IgD-negative memory B cell (primary cell): ENCODE data around the gene HOXB13. TPM values are rescaled to one million over a fixed set of nuclear protein-coding genes. Genes with fewer than 3 reads are reported as not detected.

Experiments used
- H3K27ac Mint-ChIP-seq, 3 donors: one replicate each; pipeline ENCODE4 v1.8.0; 2020 to 2022; ENCODE audit warnings: mild to moderate bottlenecking in 3 of 3, mixed read lengths in 3 of 3, moderate library complexity in 1 of 3
- H3K27me3 Mint-ChIP-seq: one replicate; pipeline ENCODE4 v1.8.0; 2021; ENCODE audit warnings: mixed read lengths
- H3K36me3 Mint-ChIP-seq: one replicate; pipeline ENCODE4 v1.8.0; 2020; ENCODE audit warnings: mild to moderate bottlenecking, mixed read lengths
- H3K4me1 Mint-ChIP-seq, 3 donors: one replicate each; pipeline ENCODE4 v1.8.0; 2020 to 2022; ENCODE audit warnings: mixed read lengths in 3 of 3, mild to moderate bottlenecking in 1 of 3
- H3K4me3 Mint-ChIP-seq, 4 donors: one replicate each; pipeline ENCODE4 v1.8.0; 2020 to 2022; ENCODE audit warnings: mild to moderate bottlenecking in 4 of 4, mixed read lengths in 4 of 4, moderate library complexity in 3 of 4
- H3K9me3 Mint-ChIP-seq, 3 donors: one replicate each; pipeline ENCODE4 v1.8.0; 2020 to 2021; ENCODE audit warnings: mixed read lengths in 3 of 3, mild to moderate bottlenecking in 1 of 3
- polyA plus RNA-seq: library from polyadenylated mRNA; unstranded; fragments of 300-500 nt; fragmentation: Illumina TruSeq; gene quantifications from one replicate; pipeline ENCODE4 v1.2.3, GENCODE V29; 2021

Gene HOXB13
- polyA plus RNA-seq, 1 donor from 2014 or later: not detected

DNA sequence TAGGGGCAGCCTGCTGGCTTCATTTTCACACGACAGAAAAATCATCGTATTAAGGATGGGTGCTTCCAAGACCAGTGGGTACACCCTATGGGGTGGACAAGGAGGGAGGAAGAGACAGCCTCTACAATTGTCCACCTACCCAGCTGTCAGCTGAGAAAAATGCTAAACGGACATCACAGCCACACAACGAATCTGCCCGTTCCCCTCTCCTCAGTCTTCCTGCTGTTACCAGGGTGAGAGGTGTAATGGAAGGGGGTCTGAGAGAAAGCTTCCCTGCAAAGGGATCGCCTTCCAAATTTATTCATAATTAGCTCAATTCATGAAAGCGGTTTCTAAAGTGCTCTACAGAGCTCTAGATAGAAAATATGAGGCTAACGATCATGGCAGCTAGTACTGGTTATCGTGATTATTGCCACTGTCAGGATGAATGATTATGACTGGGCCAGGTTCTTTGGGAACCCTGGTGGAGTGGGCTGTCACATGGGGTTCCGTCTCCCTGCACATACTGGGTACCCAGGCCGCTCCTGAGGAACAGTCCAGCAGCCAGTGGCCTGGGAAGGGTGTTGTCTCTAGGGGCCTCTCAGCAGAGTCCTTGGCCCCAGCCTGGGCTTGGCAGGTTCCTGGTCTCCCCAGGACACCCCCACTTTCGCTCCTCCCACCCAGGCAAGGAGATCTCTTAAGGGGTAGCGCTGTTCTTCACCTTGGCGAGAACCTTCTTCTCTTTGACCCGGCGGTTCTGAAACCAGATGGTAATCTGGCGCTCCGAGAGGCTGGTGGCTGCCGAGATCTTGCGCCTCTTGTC is 2.2 kb downstream of the HOXB13 start:
- peaks cover 0 to 8% (median 0%) of the 10 kb centered on the region in 3 donors for H3K9me3 Mint-ChIP-seq
- peak overlapping the region; percentile 55 to 92 (median 90) for H3K27ac Mint-ChIP-seq
- H3K4me1 Mint-ChIP-seq: peaks cover 7 to 16% (median 15%) of the 10 kb centered on the region in 3 donors
- H3K36me3 Mint-ChIP-seq: no peaks in the 10 kb centered on the region
- peak overlapping the region in 2 of 4 donors; percentile 13 to 37 for H3K4me3 Mint-ChIP-seq
- H3K27me3 Mint-ChIP-seq: peaks cover 81% of the 10 kb centered on the region

DNA sequence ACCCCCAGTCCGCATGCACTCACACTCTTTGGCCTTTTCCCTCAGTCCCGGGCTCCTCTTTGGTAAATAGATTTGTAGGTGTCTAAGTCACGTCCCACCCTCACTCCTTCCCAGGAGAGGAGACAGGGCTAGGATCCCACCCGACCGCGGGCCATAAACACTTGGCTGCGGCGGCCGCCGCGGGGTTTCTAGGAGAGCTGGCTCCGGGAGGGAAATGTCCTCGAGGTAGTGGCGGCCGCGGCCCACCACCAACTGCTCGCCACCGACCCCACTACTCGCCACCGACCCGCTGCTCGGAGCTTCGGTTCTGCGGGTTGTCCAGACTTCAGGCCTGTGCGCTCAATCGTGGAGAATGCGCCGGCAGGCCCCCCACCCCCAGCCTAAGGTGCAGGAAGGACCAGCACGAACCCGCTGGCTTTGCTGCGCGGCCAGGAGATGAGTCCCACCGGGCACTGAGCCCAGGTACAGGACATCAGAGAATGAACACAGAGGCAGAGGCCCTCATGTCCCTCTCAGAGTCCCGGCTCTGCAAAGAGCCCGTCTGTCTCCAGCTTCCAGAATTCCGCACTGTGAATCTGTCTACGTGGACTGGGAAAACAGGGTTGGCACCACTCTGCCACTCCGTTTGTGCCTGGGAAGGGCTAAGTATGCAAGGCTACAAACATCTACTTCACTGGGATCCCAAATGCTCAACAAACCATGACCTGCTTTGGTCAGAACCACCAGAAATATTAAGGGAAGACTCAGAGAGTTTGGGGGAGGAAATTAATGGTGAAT is 3.1 kb downstream of the HOXB13 start:
- H3K4me1 Mint-ChIP-seq: peaks cover 7 to 20% (median 15%) of the 10 kb centered on the region in 3 donors
- H3K9me3 Mint-ChIP-seq: peaks cover 0 to 8% (median 4%) of the 10 kb centered on the region in 3 donors
- H3K4me3 Mint-ChIP-seq: peak overlapping the region in 3 of 4 donors; percentile 13 to 79 (median 45)
- H3K27ac Mint-ChIP-seq: peak overlapping the region; percentile 55 to 92 (median 90)
- no peaks in the 10 kb centered on the region for H3K36me3 Mint-ChIP-seq
- peaks cover 83% of the 10 kb centered on the region for H3K27me3 Mint-ChIP-seq

DNA sequence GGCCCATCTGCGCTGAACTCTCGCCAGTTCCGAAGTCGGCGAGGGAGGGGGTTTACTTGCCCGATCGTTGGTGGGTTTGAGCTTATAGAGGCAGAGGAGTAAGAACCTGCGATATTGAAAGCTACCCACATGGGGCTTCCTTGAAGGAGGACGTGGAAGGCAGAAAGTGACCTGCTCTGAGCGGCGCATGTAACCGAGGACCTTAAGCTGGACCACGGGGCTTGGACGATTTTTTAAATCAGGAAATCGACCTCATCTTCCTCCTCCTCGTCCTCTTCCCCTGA is 3.6 kb downstream of the HOXB13 start:
- H3K36me3 Mint-ChIP-seq: no peaks in the 10 kb centered on the region
- H3K27ac Mint-ChIP-seq: peak overlapping the region; percentile 89 to 92 (median 90)
- peaks cover 0 to 8% (median 8%) of the 10 kb centered on the region in 3 donors for H3K9me3 Mint-ChIP-seq
- H3K4me3 Mint-ChIP-seq: peak overlapping the region in 3 of 4 donors; percentile 45 to 86 (median 81)
- H3K27me3 Mint-ChIP-seq: peaks cover 84% of the 10 kb centered on the region
- peaks cover 7 to 20% (median 15%) of the 10 kb centered on the region in 3 donors for H3K4me1 Mint-ChIP-seq

DNA sequence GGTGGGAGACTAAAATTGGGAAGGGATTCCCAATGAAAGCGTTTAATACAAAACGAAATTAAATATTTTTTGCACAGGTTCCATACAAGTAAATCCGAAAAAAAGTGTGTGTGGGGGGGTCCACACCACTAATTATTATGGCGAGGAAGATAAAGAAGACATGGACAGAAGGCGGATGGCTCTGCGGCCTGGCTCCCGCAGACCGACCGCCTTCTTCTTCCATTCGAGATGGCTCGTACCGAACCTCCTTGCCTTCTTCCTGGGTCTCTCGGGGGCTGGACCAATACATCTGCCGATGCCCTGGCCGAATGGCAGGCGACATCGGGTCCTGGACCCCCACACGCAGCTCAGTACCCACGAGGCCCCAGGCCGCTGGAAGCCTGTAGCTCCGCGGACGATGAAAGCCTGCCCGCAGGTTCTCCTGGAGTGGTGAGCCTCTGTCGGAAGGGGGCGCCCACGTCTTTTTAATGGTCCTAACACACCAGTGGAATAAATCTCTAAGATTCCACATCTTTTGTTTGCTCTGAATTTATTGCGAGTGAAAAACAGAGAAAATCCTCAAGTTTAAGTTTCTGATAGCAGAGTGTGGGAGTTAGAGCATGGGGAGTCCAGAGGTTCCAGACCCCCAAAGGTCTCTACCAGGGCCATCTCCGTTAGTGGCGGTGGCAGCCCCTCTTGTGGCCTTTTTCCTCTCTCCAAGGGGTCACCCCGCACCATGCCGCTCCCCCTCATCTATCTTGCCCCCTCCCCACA is 4.1 kb downstream of the HOXB13 start:
- peak overlapping the region; percentile 46 to 86 (median 82) for H3K4me3 Mint-ChIP-seq
- H3K27ac Mint-ChIP-seq: peak overlapping the region; percentile 89 to 92 (median 90)
- H3K9me3 Mint-ChIP-seq: peaks cover 0 to 8% (median 8%) of the 10 kb centered on the region in 3 donors
- peaks cover 87% of the 10 kb centered on the region for H3K27me3 Mint-ChIP-seq
- H3K36me3 Mint-ChIP-seq: no peaks in the 10 kb centered on the region
- peaks cover 6 to 20% (median 15%) of the 10 kb centered on the region in 3 donors for H3K4me1 Mint-ChIP-seq

DNA sequence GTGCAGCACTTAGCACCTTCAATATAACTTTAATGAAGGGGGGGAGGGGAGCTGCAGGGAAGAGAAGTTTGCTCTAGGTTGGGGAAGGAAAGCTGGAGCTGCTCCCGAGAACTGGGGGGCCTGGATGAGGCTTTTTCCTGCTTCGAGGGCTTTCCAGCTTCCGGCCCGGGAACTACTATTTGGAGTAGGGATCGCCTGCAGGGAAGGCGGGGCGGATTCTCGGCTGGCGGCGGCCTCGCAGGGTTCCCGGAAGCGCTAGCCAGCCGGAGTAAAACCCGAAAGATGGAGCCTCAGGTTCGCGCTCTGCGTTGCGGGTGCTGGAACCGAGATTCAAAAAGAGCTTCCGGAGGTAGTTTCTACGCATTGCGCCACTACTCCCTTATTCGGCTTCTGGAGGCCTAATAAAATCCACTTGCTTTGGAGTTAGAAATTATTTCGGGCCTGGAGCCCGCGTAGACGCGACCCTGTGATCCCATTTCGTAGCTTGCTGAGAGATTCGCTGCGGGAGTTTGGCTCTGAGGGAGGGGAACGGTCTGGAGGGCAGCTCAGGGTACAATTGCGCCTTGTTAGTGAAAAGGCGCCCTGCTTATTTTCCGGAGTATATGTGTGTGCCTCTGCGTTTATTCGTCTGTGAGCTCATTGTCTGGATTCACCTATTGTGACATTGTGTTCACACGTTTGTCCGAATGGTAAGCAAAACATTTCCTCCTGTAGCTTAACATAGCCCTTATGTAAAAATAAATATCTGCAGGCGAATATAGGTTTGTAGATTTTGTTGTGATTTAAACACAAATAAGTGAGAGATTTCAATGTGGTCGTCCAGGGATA is 4.9 kb downstream of the HOXB13 start:
- Mint-ChIP-seq H3K9me3 (peaks cover 0 to 8% (median 8%) of the 10 kb centered on the region in 3 donors), H3K4me1 (peaks cover 5 to 20% (median 14%) of the 10 kb centered on the region in 3 donors)

DNA sequence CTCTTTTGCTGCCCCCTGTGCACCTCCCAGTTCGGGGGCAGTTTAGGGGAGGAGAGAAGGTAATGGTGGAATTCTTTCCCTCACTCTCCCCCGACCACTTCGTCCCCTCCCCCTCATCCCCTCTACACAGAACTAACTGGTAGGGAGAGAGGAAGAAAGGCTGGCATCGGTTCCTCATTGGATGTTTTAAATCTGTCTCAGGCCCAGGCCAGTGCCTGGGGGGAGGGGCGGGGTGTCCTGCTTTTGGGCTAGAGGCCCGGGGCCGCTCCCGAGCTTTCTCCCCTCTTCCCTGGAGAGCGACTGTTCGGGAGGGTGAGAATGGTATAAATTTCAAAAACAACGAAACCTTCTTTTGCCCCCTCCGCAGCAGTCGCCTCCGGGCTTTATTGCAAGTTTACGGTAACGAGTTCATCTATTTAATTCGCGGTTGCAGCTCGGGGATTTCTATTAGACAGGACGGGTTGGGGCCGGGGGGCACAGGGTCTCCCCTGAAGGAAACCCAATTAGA is 5.6 kb downstream of the HOXB13 start, which contains the start of gene PRAC2:
PRAC2 (plus strand) TSS at position 271 of the 508 bp plus-strand sequence. CDS start 1,226 bp downstream, outside the sequence.
- Mint-ChIP-seq H3K27me3 (peaks cover 89% of the 10 kb centered on the region), H3K27ac (peak within 1 kb of the TSS; percentile 89 to 92 (median 90)), H3K4me3 (peak within 1 kb of the TSS; percentile 38 to 86 (median 82)), H3K4me1 (peaks cover 5 to 20% (median 14%) of the 10 kb centered on the region in 3 donors), H3K36me3 (no peaks in the 10 kb centered on the region), H3K9me3 (peaks cover 0 to 8% (median 8%) of the 10 kb centered on the region in 3 donors)

More for the DNA sequence above, 4.9 kb downstream of the HOXB13 start:
- peaks cover 90% of the 10 kb centered on the region for H3K27me3 Mint-ChIP-seq
- peak overlapping the region; percentile 38 to 86 (median 82) for H3K4me3 Mint-ChIP-seq
- no peaks in the 10 kb centered on the region for H3K36me3 Mint-ChIP-seq
- peak overlapping the region; percentile 89 to 92 (median 90) for H3K27ac Mint-ChIP-seq

DNA sequence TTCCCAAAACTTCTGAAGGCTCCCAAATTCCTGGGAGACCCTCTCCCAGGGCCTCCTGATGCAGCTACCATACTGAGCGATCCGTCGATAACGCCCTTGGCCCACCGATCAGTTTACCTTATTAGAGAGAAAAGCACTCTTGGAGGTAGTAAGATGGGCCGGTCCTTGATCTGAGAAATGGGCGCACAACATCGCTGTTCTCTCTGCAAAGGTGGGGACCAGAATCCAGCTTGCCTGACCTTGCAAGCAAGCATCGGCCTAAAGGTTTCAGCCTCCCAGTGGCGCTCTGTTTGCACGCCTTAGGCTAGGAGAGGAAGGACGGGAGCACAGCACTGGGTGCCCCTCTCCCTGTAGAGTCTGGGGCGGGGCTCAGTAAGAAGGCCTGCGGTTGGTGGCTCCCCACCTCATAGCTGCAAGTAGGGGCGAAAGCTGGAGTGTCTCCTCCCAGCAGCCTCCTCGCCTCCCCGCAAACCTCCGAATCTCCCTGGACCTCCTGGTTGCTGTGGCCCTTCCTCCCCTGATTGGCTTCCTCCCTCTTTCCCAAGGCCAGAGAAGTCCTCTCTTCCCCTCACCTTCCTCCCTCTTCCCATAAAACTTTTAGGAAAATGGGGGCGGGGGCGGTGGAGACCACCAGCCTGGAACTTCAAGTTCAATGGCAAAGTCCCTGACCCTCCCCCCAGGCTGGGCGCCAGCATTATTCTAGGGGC is 6.2 kb downstream of the HOXB13 start, which contains the start of gene PRAC1:
PRAC1 (minus strand) TSS at position 318 of the 707 bp plus-strand sequence; CDS start at position 192, 126 bp downstream.
- Mint-ChIP-seq H3K36me3 (no peaks in the 10 kb centered on the region), H3K4me1 (peaks cover 5 to 24% (median 14%) of the 10 kb centered on the region in 3 donors), H3K27me3 (peaks cover 88% of the 10 kb centered on the region), H3K4me3 (peak within 1 kb of the TSS; percentile 21 to 38 (median 34)), H3K9me3 (peaks cover 0 to 8% (median 8%) of the 10 kb centered on the region in 3 donors), H3K27ac (peak within 1 kb of the TSS; percentile 39 to 92 (median 84))

DNA sequence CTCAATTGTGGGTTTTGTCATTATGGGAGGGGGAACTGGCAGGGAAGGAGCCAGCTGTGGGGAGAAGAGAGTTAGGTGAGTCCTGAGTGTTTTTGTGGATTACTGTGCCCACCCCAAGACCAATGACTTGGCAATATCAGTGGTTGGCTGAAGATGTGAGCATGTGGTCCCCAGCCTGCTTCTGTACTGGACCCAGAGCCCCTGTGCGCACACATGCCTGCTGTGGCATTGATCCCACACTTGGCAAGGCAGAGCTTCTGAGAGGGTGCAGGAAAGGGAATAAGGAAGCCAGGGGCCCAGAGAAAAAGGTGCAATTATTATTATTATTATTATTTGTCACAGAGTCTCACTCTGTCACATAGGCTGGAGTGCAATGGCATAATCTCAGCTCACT is 7.5 kb downstream of the HOXB13 start:
- Mint-ChIP-seq H3K27ac (peak overlapping the region in 2 of 3 donors; percentile 84 to 92), H3K4me3 (peak overlapping the region in 1 of 4 donors; percentile 34), H3K27me3 (peaks cover 79% of the 10 kb centered on the region), H3K4me1 (peaks cover 5 to 24% (median 14%) of the 10 kb centered on the region in 3 donors), H3K9me3 (peaks cover 0 to 8% (median 5%) of the 10 kb centered on the region in 3 donors), H3K36me3 (no peaks in the 10 kb centered on the region)

DNA sequence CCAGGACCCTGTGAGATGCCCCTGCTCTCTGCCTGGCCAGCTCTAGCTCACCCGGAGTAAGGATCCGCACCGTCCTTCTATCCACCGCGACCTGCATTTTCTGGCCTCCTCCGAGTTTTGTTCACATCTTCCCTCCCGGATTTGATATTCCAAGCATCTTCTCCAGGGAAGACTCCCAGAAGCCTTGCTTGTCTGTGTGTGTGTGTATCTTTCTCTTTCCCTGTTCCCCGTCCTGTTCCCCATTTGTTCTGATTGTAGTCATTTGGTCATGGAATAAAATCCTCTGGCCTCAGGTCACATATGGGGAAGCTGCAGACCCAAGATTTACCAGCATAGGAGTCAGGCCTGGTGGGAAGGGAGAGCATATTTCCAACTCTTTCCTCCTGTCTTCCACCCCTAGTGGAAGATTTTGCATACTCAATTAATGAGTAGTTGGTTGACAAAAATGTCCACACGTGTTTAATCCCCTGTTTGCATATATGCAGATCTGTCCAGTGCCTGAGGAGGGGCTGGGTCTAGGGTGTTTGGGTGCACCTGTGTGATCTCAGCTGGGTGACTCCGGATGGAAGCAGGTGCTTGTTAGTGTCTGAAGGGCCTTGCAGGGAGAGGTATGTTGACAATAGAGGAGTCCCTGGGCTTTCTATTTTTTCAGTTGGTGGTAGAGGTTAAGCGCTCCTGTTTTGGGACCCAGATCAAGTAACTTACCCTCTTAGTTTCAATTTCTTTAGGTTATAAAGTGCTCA is 8.1 kb downstream of the HOXB13 start:
- Mint-ChIP-seq H3K9me3 (peaks cover 0 to 8% (median 5%) of the 10 kb centered on the region in 3 donors), H3K27ac (peak overlapping the region; percentile 70 to 92 (median 84)), H3K4me1 (peaks cover 5 to 24% (median 14%) of the 10 kb centered on the region in 3 donors), H3K27me3 (peaks cover 77% of the 10 kb centered on the region), H3K36me3 (no peaks in the 10 kb centered on the region), H3K4me3 (peak overlapping the region in 3 of 4 donors; percentile 34 to 60 (median 56))

DNA sequence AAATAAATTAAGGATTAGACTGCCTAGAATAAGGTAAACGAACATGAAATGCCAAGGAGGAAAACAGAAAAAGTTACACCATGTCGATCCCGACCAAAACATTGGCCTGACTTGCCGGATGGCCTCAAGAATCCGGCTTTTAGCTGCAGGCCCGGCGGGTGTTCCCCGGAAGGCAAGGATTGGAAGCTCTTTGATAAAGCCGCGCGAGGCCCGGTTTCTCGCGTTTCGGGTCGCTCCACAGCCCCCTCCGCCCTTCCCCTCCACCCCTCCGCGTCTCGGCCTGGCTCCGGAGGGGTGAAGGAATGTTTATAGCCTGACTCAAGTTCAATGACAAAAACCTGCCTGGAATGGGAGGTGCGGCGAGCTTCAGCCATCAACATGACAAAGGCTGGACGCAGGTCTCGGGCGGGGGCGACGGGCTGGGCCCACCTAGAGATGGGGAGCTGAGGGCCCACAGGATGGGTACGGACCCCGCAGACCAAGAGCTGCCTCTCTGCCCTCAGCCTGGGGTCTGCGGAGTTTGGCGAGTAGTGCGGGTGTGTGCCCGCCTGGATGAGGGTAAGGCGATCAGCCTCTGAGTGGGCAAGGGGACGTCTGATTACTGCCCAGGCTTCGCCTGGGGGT is 8.8 kb downstream of the HOXB13 start:
- Mint-ChIP-seq H3K4me1 (peaks cover 4 to 24% (median 9%) of the 10 kb centered on the region in 3 donors), H3K36me3 (no peaks in the 10 kb centered on the region), H3K27ac (peak overlapping the region; percentile 70 to 92 (median 84)), H3K9me3 (peaks cover 0 to 8% (median 3%) of the 10 kb centered on the region in 3 donors), H3K27me3 (peaks cover 77% of the 10 kb centered on the region), H3K4me3 (peak overlapping the region in 2 of 4 donors; percentile 60 to 74)

DNA sequence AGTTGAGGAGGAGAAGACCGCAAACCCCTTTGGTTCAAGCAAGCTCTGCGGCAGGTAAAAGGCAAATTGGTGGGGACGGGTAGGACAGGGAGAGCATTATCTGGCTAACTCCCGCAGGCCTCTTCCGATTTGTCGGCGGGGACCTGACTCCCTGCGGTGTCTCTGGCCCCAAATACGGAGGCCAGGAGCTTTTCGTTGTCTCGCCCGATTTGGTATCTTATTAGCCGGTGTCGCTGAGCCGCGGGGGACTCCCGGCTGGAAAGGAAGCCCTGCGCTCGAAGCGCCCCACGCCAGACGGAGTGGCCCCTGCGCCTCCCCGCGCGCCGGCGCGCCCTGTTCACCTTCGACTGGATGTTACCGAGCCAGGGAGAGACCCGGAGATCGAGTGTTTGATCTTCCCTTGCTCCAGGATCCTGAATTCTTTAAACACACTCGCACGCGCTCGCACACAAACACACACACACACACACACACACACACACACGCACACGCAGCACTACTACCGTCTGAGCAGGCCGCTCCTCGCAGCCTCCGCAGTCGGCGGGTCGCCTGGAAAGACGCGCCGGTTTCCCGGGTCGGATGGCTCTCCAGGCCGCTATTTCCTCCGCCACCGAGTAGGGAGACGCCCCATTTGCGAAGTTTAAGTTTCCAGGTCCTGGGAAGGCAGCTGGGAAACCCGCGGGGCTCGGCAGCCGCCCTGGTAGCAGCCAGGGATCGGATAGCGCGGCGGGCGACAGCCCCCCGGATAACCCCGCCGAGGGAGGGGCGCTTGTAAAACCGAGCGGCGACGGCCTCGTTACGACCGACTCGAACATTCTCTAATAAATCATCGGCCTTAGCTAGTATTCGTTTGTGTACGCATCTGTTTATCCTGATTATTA is 9.5 kb downstream of the HOXB13 start:
- Mint-ChIP-seq H3K9me3 (peaks cover 0 to 8% (median 3%) of the 10 kb centered on the region in 3 donors), H3K27me3 (peaks cover 75% of the 10 kb centered on the region), H3K4me3 (peak overlapping the region in 2 of 4 donors; percentile 55 to 74), H3K27ac (peak overlapping the region; percentile 86 to 94 (median 92)), H3K36me3 (no peaks in the 10 kb centered on the region), H3K4me1 (peaks cover 0 to 16% (median 4%) of the 10 kb centered on the region in 3 donors)
